Fibroblast of skin of left quadriceps (primary cell): Measurements from ENCODE around the gene RHCE.
A peak's percentile ranks its signal among the peaks of the same experiment; 100 is the strongest.
"Not testable (repeated sequence)": the region's sequence is repeated elsewhere in the genome, so short reads cannot be mapped to it uniquely, and the experiment has no call there.

Source experiments
- DNase-seq, 2 experiments: peaks; one replicate each; pipeline ENCODE4 v3.0.0-alpha.2; 2013; ENCODE audit warnings: low read depth in 2 of 2

The RHCE gene

GRCh38 chr1:25398079-25398478 is 22.5 kb downstream of the RHCE start:
- DNase-seq: not testable (repeated sequence)

- DNase-seq: not testable (repeated sequence)
Observed at GRCh38 chr1:25397549-25397948, 23.1 kb downstream of the RHCE start.

- no peak for DNase-seq
Observed at GRCh38 chr1:25392841-25393240, 27.8 kb downstream of the RHCE start.

GRCh38 chr1:25389721-25390120 is 30.9 kb downstream of the RHCE start:
- not testable (repeated sequence) for DNase-seq

GRCh38 chr1:25388691-25389090 is 31.9 kb downstream of the RHCE start:
- not testable (repeated sequence) for DNase-seq

- DNase-seq: not testable (repeated sequence)
Observed at GRCh38 chr1:25387096-25387495, 33.5 kb downstream of the RHCE start.

GRCh38 chr1:25383875-25384274 is 36.8 kb downstream of the RHCE start:
- DNase-seq: not testable (repeated sequence)

GRCh38 chr1:25383090-25383489 is 37.5 kb downstream of the RHCE start:
- DNase-seq: peak; percentile 63 to 65

GRCh38 chr1:25382543-25382942 is 38.1 kb downstream of the RHCE start:
- not testable (repeated sequence) for DNase-seq

GRCh38 chr1:25378367-25378766 is 42.3 kb downstream of the RHCE start:
- DNase-seq: not testable (repeated sequence)

- DNase-seq: peak; percentile 85
Observed at GRCh38 chr1:25371757-25372156, 48.9 kb downstream of the RHCE start.

GRCh38 chr1:25369691-25370271 is 50.8 kb downstream of the RHCE start:
- not testable (repeated sequence) for DNase-seq

GRCh38 chr1:25369241-25369640 is 51.4 kb downstream of the RHCE start:
- no peak for DNase-seq

GRCh38 chr1:25362634-25363559 is 57.7 kb downstream of the RHCE start:
- not testable (repeated sequence) for DNase-seq

GRCh38 chr1:25361901-25362300 is 58.7 kb downstream of the RHCE start:
- no peak for DNase-seq

- peak in 1 of 2 experiments; percentile 28 for DNase-seq
Observed at GRCh38 chr1:25360596-25361581, 59.7 kb downstream of the RHCE start.

GRCh38 chr1:25356848-25357247 is 63.8 kb downstream of the RHCE start:
- peak in 1 of 2 experiments; percentile 20 for DNase-seq

GRCh38 chr1:25356441-25356840 is 64.2 kb downstream of the RHCE start:
- DNase-seq: no peak

- DNase-seq: no peak
Observed at GRCh38 chr1:25355841-25356395, 64.7 kb downstream of the RHCE start.

- no peak for DNase-seq
Observed at GRCh38 chr1:25349606-25350005, 71.0 kb downstream of the RHCE start.

- no peak for DNase-seq
Observed at GRCh38 chr1:25347556-25347955, 73.1 kb downstream of the RHCE start.
